ENCODE measurements around the gene CAMSAP3. TPM values are rescaled to one million over a fixed set of nuclear protein-coding genes. Genes with fewer than 3 reads are reported as not detected.

CAMSAP3 gene
- total and polyA plus RNA-seq, 2 donors (not counting 1 experiment from before 2014, with no cell fraction given) = 1.0 to 1.3 TPM

GRCh38 chr19:7552781-7553180 is 42.9 kb upstream of the CAMSAP3 start:
- H3K36me3 ChIP-seq (replicated peaks in 1 of 2; ENCODE audit: control extremely low read depth in 1 of 2, control insufficient read depth in 1 of 2, extremely low read depth in 1 of 2, insufficient read depth in 2 of 2, low read length in 1 of 2) = peaks cover 0 to 54% of the 10 kb centered on the region in 2 experiments
- no peaks in the 10 kb centered on the region for H3K79me2 ChIP-seq (ENCODE audit: control insufficient read depth, insufficient read depth, low read length)
- no peak overlapping the region for H2AFZ ChIP-seq (ENCODE audit: insufficient read depth, low read depth, low read length, poor library complexity, severe bottlenecking)
- Mint-ChIP-seq H3K9me3 (ENCODE audit: insufficient read depth) (no peaks in the 10 kb centered on the region), H3K4me1 (peaks cover 3% of the 10 kb centered on the region), H3K4me3 (no peak overlapping the region), H3K27ac (no peak overlapping the region), H3K27me3 (no peaks in the 10 kb centered on the region)
- CTCF ChIA-PET = interaction anchor here (2.1 kb wide), 1 partner anchor 15 kb away, joined by 7 read pairs; no protein-coding TSS in a partner anchor
- no peak for ATAC-seq (ENCODE audit: low read depth)
- no peak overlapping the region for H3K27ac ChIP-seq (ENCODE audit: low read length in 2 of 2)
- no peaks in the 10 kb centered on the region for H4K20me1 ChIP-seq (ENCODE audit: control insufficient read depth, insufficient read depth, low read length, poor library complexity, severe bottlenecking)
- H3K4me1 ChIP-seq (ENCODE audit: control insufficient read depth in 2 of 2, insufficient read depth in 2 of 2, low read length in 2 of 2) = no peaks in the 10 kb centered on the region
- no peaks in the 10 kb centered on the region for H3K27me3 ChIP-seq (replicated peaks in 1 of 4; ENCODE audit: control extremely low read depth in 1 of 4, control insufficient read depth in 3 of 4, insufficient read depth in 4 of 4, low read length in 3 of 4)
- H3K4me2 ChIP-seq (replicated peaks; ENCODE audit: low read depth, low read length, poor library complexity, severe bottlenecking) = no peak overlapping the region
- intact Hi-C loops (cut with micrococcal nuclease) = no loop called here
- TF ChIP-seq EZH2 (IDR thresholded peaks at IDR 0.05; ENCODE audit: borderline replicate concordance, insufficient read depth, low read depth, low read length, poor library complexity, severe bottlenecking) = no peak
- no peak for TF ChIP-seq CTCF (IDR thresholded peaks at IDR 0.05)
- WGBS (ENCODE audit: insufficient coverage) = 0% methylated on average over 1 of the region's 2 CpGs
- no peak overlapping the region for H3K9ac ChIP-seq (ENCODE audit: low read length)
- H3K9me3 ChIP-seq (ENCODE audit: control extremely low read depth in 1 of 3, control insufficient read depth in 2 of 3, insufficient read depth in 1 of 3, low read length in 2 of 3) = peaks cover 0 to 12% (median 0%) of the 10 kb centered on the region in 3 donors
- DNase-seq = no peak
- H3K4me3 ChIP-seq (ENCODE audit: control extremely low read depth in 1 of 5, extremely low read depth in 1 of 5, insufficient read depth in 1 of 5, low read depth in 2 of 5, low read length in 4 of 5) = no peak overlapping the region
- POLR2A ChIA-PET = interaction anchor here (0.7 kb wide), 1 partner anchor 11 kb away, joined by 3 read pairs; no protein-coding TSS in a partner anchor

GRCh38 chr19:7554565-7554964 is 41.1 kb upstream of the CAMSAP3 start:
- H3K36me3 ChIP-seq (replicated peaks in 1 of 2; ENCODE audit: control extremely low read depth in 1 of 2, control insufficient read depth in 1 of 2, extremely low read depth in 1 of 2, insufficient read depth in 2 of 2, low read length in 1 of 2) = peaks cover 0 to 64% of the 10 kb centered on the region in 2 experiments
- peaks cover 3% of the 10 kb centered on the region for H3K4me1 Mint-ChIP-seq
- no peak overlapping the region for H2AFZ ChIP-seq (ENCODE audit: insufficient read depth, low read depth, low read length, poor library complexity, severe bottlenecking)
- H3K27ac Mint-ChIP-seq = no peak overlapping the region
- CTCF ChIA-PET = interaction anchor here (0.5 to 1.3 kb wide), 2 partner anchors 14 to 152 kb away, joined by 3 to 5 read pairs; no protein-coding TSS in a partner anchor
- POLR2A ChIA-PET = no interaction called here
- DNase-seq (peak; percentile 7), ATAC-seq (ENCODE audit: low read depth) (no peak)
- no peak overlapping the region for H3K4me3 Mint-ChIP-seq
- no peaks in the 10 kb centered on the region for H3K27me3 Mint-ChIP-seq
- no peaks in the 10 kb centered on the region for H3K4me1 ChIP-seq (ENCODE audit: control insufficient read depth in 2 of 2, insufficient read depth in 2 of 2, low read length in 2 of 2)
- no peak overlapping the region for H3K4me3 ChIP-seq (ENCODE audit: control extremely low read depth in 1 of 5, extremely low read depth in 1 of 5, insufficient read depth in 1 of 5, low read depth in 2 of 5, low read length in 4 of 5)
- no peak overlapping the region for H3K27ac ChIP-seq (ENCODE audit: low read length in 2 of 2)
- TF ChIP-seq EZH2 (IDR thresholded peaks at IDR 0.05; ENCODE audit: borderline replicate concordance, insufficient read depth, low read depth, low read length, poor library complexity, severe bottlenecking) = no peak
- no peak for TF ChIP-seq CTCF (IDR thresholded peaks at IDR 0.05)
- H3K9ac ChIP-seq (ENCODE audit: low read length) = no peak overlapping the region
- H4K20me1 ChIP-seq (ENCODE audit: control insufficient read depth, insufficient read depth, low read length, poor library complexity, severe bottlenecking) = no peaks in the 10 kb centered on the region
- WGBS (ENCODE audit: insufficient coverage) = 98% methylated on average over 26 of the region's 28 CpGs
- H3K9me3 Mint-ChIP-seq (ENCODE audit: insufficient read depth) = no peaks in the 10 kb centered on the region
- no peaks in the 10 kb centered on the region for H3K79me2 ChIP-seq (ENCODE audit: control insufficient read depth, insufficient read depth, low read length)
- H3K27me3 ChIP-seq (replicated peaks in 1 of 4; ENCODE audit: control extremely low read depth in 1 of 4, control insufficient read depth in 3 of 4, insufficient read depth in 4 of 4, low read length in 3 of 4) = no peaks in the 10 kb centered on the region
- intact Hi-C loops (cut with micrococcal nuclease) = no loop called here
- H3K4me2 ChIP-seq (replicated peaks; ENCODE audit: low read depth, low read length, poor library complexity, severe bottlenecking) = no peak overlapping the region
- peaks cover 0 to 12% (median 0%) of the 10 kb centered on the region in 3 donors for H3K9me3 ChIP-seq (ENCODE audit: control extremely low read depth in 1 of 3, control insufficient read depth in 2 of 3, insufficient read depth in 1 of 3, low read length in 2 of 3)

All from B cell (primary cell).